Endothelial cell of umbilical vein (primary cell): ENCODE measurements around the gene SNRNP27. TPM values are rescaled to one million over a fixed set of nuclear protein-coding genes. Genes with fewer than 3 reads are reported as not detected.
"Not testable (repeated sequence)": the region's sequence is repeated elsewhere in the genome, so short reads cannot be mapped to it uniquely, and the experiment has no call there.

ENCODE experiments used
- BruUV-seq: library from RNA; stranded (reverse); fragments of 400-500 nt; replicated peaks from 2 replicates; lab custom pipeline; 2021; lab: Mats Ljungman, UMichigan
- CTCF ChIA-PET: fragments of 300-600, 350-600 bp; sonication (Branson Sonifier 250); formaldehyde crosslinking; loops from one replicate; lab custom pipeline; 2021; ENCODE audit warnings: antibody characterized with exemption, inconsistent platforms; lab: Charles Lee
- POLR2A ChIA-PET: fragments of 300-600, 350-600 bp; sonication (Branson Sonifier 250); formaldehyde crosslinking; loops from one replicate; lab custom pipeline; 2021; ENCODE audit warnings: antibody characterized with exemption, inconsistent platforms; lab: Charles Lee
- DNase-seq: peaks from one replicate; pipeline ENCODE4 v3.0.0-alpha.2; 2011; ENCODE audit warnings: low read depth, low spot score
- FAIRE-seq: peaks from 2 replicates; lab custom pipeline; 2011; peaks lifted over from hg19 to GRCh38; lab: Jason Lieb, UNC
- H2AFZ ChIP-seq: 2 replicates; pipeline ENCODE4 v1.6.0; 2012; ENCODE audit warnings: low read depth, low read length, control low read depth, inconsistent platforms
- H3K27ac ChIP-seq: 2 replicates; pipeline ENCODE4 v1.5.1; 2011; ENCODE audit warnings: low read depth, mild to moderate bottlenecking, control low read depth, low read length, moderate library complexity; ENCODE audit not compliant: insufficient read depth
- H3K27me3 ChIP-seq, 2 experiments: 2 replicates each; pipeline versions ENCODE4 v1.6.0 to v1.6.1; 2011; ENCODE audit warnings: low read length in 2 of 2, mixed read lengths in 1 of 2; ENCODE audit not compliant: control insufficient read depth in 2 of 2, insufficient read depth in 2 of 2
- H3K36me3 ChIP-seq, 2 experiments: 2 replicates in 1 of 2; 3 replicates in 1 of 2; pipeline ENCODE4 v1.5.1; 2011; ENCODE audit warnings: low read length in 2 of 2, mild to moderate bottlenecking in 1 of 2, moderate library complexity in 1 of 2; ENCODE audit not compliant: control insufficient read depth in 2 of 2, insufficient read depth in 2 of 2; ENCODE audit errors: extremely low read depth in 1 of 2
- H3K4me1 ChIP-seq: 3 replicates; pipeline ENCODE4 v1.5.1; 2011; ENCODE audit warnings: mild to moderate bottlenecking, low read length; ENCODE audit not compliant: control insufficient read depth, insufficient read depth; ENCODE audit errors: extremely low read depth
- H3K4me2 ChIP-seq: 2 replicates; pipeline ENCODE4 v1.6.1; 2011; ENCODE audit warnings: low read length, control low read depth, mixed read lengths; ENCODE audit not compliant: insufficient read depth
- H3K4me3 ChIP-seq, 3 experiments: fragments of 200-600 bp in 1 of 3; sonication (generic), shearing (Covaris generic) in 1 of 3; replicated peaks in 1 of 3; 2 replicates each; pipeline ENCODE4 v1.5.1; 2011 to 2016; ENCODE audit warnings: control low read depth in 3 of 3, low read length in 3 of 3, mild to moderate bottlenecking in 2 of 3, inconsistent platforms in 1 of 3, low read depth in 1 of 3, moderate library complexity in 1 of 3; ENCODE audit not compliant: insufficient read depth in 1 of 3
- H3K79me2 ChIP-seq: 2 replicates; pipeline ENCODE4 v1.6.0; 2012; ENCODE audit warnings: low read length, inconsistent platforms; ENCODE audit not compliant: control insufficient read depth, insufficient read depth
- H3K9ac ChIP-seq: replicated peaks from 2 replicates; pipeline ENCODE3; 2011; ENCODE audit warnings: low read length, control low read depth; ENCODE audit not compliant: insufficient read depth; ENCODE audit errors: extremely low read depth
- H3K9me1 ChIP-seq: replicated peaks from 3 replicates; pipeline ENCODE4 v1.6.0; 2011; ENCODE audit warnings: mild to moderate bottlenecking, low read length; ENCODE audit not compliant: control insufficient read depth, insufficient read depth; ENCODE audit errors: extremely low read depth
- H3K9me3 ChIP-seq: replicated peaks from 2 replicates; pipeline ENCODE4 v1.5.1; 2012; ENCODE audit warnings: low read length, inconsistent platforms; ENCODE audit not compliant: control insufficient read depth, insufficient read depth
- H4K20me1 ChIP-seq: replicated peaks from 2 replicates; pipeline ENCODE3; 2011; ENCODE audit warnings: mild to moderate bottlenecking, low read length; ENCODE audit not compliant: control insufficient read depth, insufficient read depth; ENCODE audit errors: extremely low read depth
- CTCF ChIP-seq, 2 donors: IDR thresholded peaks; 1 replicate in 1 of 2; 2 replicates in 1 of 2; pipeline ENCODE4 v1.5.1; 2011; ENCODE audit warnings: low read length in 2 of 2, mild to moderate bottlenecking in 2 of 2, moderate library complexity in 2 of 2, control low read depth in 1 of 2, inconsistent platforms in 1 of 2, low read depth in 1 of 2; ENCODE audit not compliant: insufficient read depth in 1 of 2; ENCODE audit errors: extremely low read depth in 1 of 2
- EZH2 ChIP-seq: IDR thresholded peaks from 2 replicates; pipeline ENCODE4 v1.6.1; 2012; ENCODE audit warnings: borderline replicate concordance, low read depth, mild to moderate bottlenecking, moderate library complexity, low read length, inconsistent platforms; ENCODE audit not compliant: severe bottlenecking
- FOS ChIP-seq: IDR thresholded peaks from 2 replicates; pipeline ENCODE4 v1.6.1; 2011; ENCODE audit warnings: mild to moderate bottlenecking, low read length, moderate library complexity, borderline replicate concordance; ENCODE audit not compliant: insufficient read depth
- GATA2 ChIP-seq: IDR thresholded peaks from 2 replicates; pipeline ENCODE4 v1.7.0; 2011; ENCODE audit warnings: low read depth, mild to moderate bottlenecking, moderate library complexity, mixed read lengths, low read length; ENCODE audit not compliant: insufficient read length, insufficient read depth
- JUN ChIP-seq: IDR thresholded peaks from 2 replicates; pipeline ENCODE4 v1.6.1; 2011; ENCODE audit warnings: borderline replicate concordance, low read depth; ENCODE audit not compliant: insufficient read length, insufficient read depth
- MAX ChIP-seq: IDR thresholded peaks from 2 replicates; pipeline ENCODE4 v1.6.1; 2011; ENCODE audit not compliant: insufficient read depth, insufficient read length
- MYC ChIP-seq: IDR thresholded peaks from one replicate; pipeline ENCODE4 v1.6.1; 2011; ENCODE audit warnings: mild to moderate bottlenecking, low read depth, low read length
- POLR2A ChIP-seq: IDR thresholded peaks from 2 replicates; pipeline ENCODE4 v1.6.1; 2012; ENCODE audit warnings: low read depth, mild to moderate bottlenecking, control low read depth, low read length
- POLR2AphosphoS5 ChIP-seq: IDR thresholded peaks from 2 replicates; pipeline ENCODE4 v1.6.1; 2012; ENCODE audit warnings: low read depth, mild to moderate bottlenecking, control low read depth, low read length, moderate library complexity; ENCODE audit not compliant: insufficient read depth
- dilution Hi-C: fragments of 300-500 bp; cut with MboI; formaldehyde crosslinking; loops from one replicate; pipeline ENCODE4 v1.15.0; 2019; ENCODE audit warnings: low sequenced_read_pairs; ENCODE audit not compliant: extremely low pct_ligation_motif_present
- intact Hi-C: fragments of 100-400 bp; cut with micrococcal nuclease; formaldehyde crosslinking; loops from one replicate; pipeline ENCODE4 v1.10.0; 2022
- polyA plus RNA-seq, 4 experiments: library from polyadenylated mRNA; depleted of rRNA in 3 of 4; stranded (reverse) in 3 of 4; unstranded in 1 of 4; fragments of >200 nt; gene quantifications; 2 replicates each; pipeline versions ENCODE4 v1.2.1 to v1.2.3, GENCODE V29; 2011 to 2012; ENCODE audit warnings: missing spikeins in 1 of 4
- total RNA-seq: library from RNA; stranded (reverse); gene quantifications from 2 replicates; pipeline ENCODE4 v1.2.3, GENCODE V29; 2021

The SNRNP27 gene
- total and polyA plus RNA-seq, 2 donors (not counting 3 experiments of a cell fraction or from before 2014, with no cell fraction given) = 12.7 to 50.6 TPM

DNA sequence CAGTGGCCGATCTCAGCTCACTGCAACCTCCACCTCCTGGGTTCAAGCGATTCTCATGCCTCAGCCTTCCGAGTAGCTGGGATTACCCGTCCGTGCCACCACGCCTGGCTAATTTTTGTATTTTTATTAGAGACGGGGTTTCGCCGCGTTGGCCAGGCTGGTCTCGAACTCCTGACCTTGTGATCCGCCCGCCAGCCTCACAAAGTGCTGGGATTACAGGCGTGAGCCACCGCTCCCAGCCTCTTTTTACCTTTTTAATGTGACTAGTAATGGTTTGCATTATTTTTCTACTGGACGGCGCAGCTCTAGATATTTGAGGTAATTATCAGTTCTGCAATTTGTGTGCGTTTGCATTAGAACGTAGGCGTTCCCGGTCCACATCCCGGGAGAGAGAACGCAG, 981 bp downstream of the SNRNP27 start:
- H3K27ac ChIP-seq = peak overlapping the region; percentile 90
- BruUV-seq, H3K9me1 ChIP-seq, H2AFZ ChIP-seq, dilution Hi-C loops, H4K20me1 ChIP-seq, H3K9me3 ChIP-seq, H3K36me3 ChIP-seq, H3K27me3 ChIP-seq, DNase-seq, H3K4me1 ChIP-seq: not testable (repeated sequence)
- H3K79me2 ChIP-seq = peaks cover 16% of the 10 kb centered on the region
- POLR2A ChIA-PET = interaction anchor here (1.2 kb wide), 2 partner anchors 20 to 170 kb away, joined by 3 read pairs; partner anchors contain the start of gene MXD1
- CTCF ChIA-PET = interaction anchor here (1.2 to 6.1 kb wide), 3 partner anchors 12 to 174 kb away, joined by 3 to 103 read pairs (median 5); no protein-coding TSS in a partner anchor
- intact Hi-C loops = loop anchor here (2.0 kb wide), 1 partner anchor 20 kb away; the partner anchor contains the start of gene MXD1
- peak; percentile 72 for FAIRE-seq
- peak overlapping the region; percentile 83 for H3K4me2 ChIP-seq
- peak overlapping the region; percentile 99 for H3K9ac ChIP-seq
- peak overlapping the region; percentile 76 to 97 (median 91) for H3K4me3 ChIP-seq

DNA sequence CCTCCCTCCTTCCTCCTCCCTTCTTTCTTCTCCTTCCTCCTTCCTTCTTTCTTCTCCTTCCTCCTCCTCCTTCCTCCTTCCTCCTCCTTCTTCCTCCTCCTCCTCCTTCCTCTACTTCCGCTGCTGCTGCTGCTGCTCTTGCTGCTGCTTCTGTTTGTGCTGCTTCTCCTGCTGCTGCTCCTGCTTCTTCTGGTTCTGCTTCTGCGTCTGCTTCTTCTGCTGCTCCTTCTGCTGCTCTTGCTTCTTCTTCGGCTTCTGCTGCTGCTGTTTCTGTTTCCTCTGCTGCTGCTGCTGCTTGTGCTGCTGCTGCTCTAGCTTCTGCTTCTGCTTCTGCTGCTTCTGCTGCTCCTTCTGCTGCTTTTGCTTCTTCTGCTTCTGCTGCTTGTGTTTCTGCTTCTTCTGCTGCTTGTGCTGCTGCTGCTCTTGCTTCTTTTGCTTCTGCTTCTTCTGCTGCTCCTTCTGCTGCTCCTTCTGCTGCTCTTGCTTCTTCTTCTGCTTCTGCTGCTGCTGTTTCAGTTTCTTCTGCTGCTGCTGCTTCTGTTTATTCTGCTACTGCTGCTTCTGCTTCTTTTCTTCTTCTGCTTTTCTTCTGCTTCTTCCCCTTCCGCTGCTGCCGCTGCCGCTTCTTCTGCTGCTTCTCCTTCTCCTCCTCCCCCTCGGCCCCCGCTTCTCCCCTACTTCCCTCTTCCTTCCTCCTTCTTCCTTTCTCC, 8.6 kb downstream of the SNRNP27 start:
- ChIA-PET POLR2A (no interaction called here), CTCF (interaction anchor here (4.4 kb wide), 1 partner anchor 178 kb away, joined by 22 read pairs; no protein-coding TSS in a partner anchor)
- peaks cover 8% of the 10 kb centered on the region for H3K79me2 ChIP-seq
- H2AFZ ChIP-seq = no peak overlapping the region
- no peak overlapping the region for H3K4me3 ChIP-seq
- no TSS peak for BruUV-seq
- no peaks in the 10 kb centered on the region for H3K9me1 ChIP-seq
- no peak overlapping the region for H3K27ac ChIP-seq
- intact Hi-C loops = no loop called here
- no peaks in the 10 kb centered on the region for H3K4me1 ChIP-seq
- dilution Hi-C loops = no loop called here
- TF ChIP-seq EZH2 (no peak), POLR2AphosphoS5 (no peak), POLR2A (no peak), MYC (no peak), MAX (no peak), GATA2 (no peak), CTCF (IDR thresholded peaks at IDR 0.05; ENCODE audit: extremely low read depth in 1 of 2, insufficient read depth in 1 of 2, low read depth in 1 of 2, low read length in 2 of 2) (no peak), FOS (no peak), JUN (no peak)
- H3K9ac ChIP-seq = no peak overlapping the region
- H3K36me3 ChIP-seq = peaks cover 9 to 22% of the 10 kb centered on the region in 2 experiments
- H3K4me2 ChIP-seq = no peak overlapping the region
- H4K20me1 ChIP-seq = no peaks in the 10 kb centered on the region
- H3K27me3 ChIP-seq = no peaks in the 10 kb centered on the region
- no peak for FAIRE-seq
- H3K9me3 ChIP-seq = no peaks in the 10 kb centered on the region
- no peak for DNase-seq
